HG02642 (cell line): ENCODE measurements around the gene ANKRD2.

ENCODE experiments used
- ATAC-seq: cut with Tn5 transposase; IDR thresholded peaks from one replicate; pipeline ENCODE4 v1.9.1; 2021; ENCODE audit warnings: mild to moderate bottlenecking; ENCODE audit not compliant: unreplicated experiment, poor library complexity

The ANKRD2 gene

DNA sequence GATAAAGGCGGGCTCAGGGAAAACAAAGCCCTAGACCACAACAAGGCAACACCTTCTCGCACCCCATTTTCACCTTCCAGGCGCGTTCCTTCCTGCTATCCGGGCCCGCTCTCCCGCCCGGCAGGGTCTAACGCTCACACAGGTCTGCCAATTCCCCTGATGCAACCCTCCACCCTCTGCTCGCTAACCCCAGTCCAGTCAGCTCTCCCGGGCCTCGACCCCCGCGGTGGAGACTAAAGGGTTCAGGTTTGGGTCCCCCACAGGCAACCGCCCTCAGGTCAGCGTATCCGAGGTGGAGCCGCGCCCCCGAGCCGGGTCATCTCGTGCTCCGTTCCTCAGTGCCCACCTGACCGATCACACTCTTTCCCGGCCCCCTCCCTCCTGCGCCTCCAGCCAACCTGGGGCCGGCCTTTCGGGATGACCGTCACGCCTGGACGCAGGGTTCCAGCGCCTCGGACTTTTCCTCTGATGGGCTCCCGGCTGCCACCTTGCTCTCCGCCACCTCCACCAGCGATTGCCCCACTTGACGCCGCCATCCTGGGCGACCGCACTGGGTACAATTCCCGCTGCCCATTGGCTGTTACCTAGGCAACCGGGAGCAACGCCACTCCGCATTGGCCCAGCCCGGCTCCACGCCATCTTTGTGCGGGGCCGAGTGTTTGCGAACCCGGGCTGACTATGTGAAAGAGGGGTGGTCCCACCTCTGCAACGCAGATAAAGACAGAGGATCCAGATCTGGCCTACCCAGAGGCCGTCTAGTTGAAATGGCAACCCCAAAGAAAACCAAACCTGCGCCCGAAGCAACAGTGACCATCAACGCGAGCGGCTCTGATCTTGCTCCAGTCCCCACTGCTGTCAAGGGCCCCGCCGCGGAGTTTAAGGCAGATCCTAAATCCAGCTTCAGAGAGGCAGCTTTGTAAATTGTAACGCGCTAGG is 60.6 kb downstream of the ANKRD2 start, which contains the start of gene MORN4:
MORN4 (minus strand) TSS at position 552 of the 936 bp plus-strand sequence. CDS start 13,847 bp downstream, outside the sequence.
- peak; percentile 100 for ATAC-seq
